Measurements from ENCODE around the gene WDPCP. TPM values are rescaled to one million over a fixed set of nuclear protein-coding genes. Genes with fewer than 3 reads are reported as not detected.
"Not testable (repeated sequence)": the region's sequence is repeated elsewhere in the genome, so short reads cannot be mapped to it uniquely, and the experiment has no call there.

WDPCP gene
- total RNA-seq, 3 donors from 2014 or later (not counting 1 experiment from before 2014, with no cell fraction given), result 22.0 to 23.7 (median 22.9) TPM

GRCh38 chr2:63081404-63081803, 506.9 kb downstream of the WDPCP start:
- 74% methylated on average over 3 of the region's 4 CpGs for WGBS (ENCODE audit: insufficient coverage)

GRCh38 chr2:63078852-63079606, 509.2 kb downstream of the WDPCP start:
- Mint-ChIP-seq H3K9me3 (no peaks in the 10 kb centered on the region), H3K27me3 (ENCODE audit: low read depth in 2 of 2) (peaks cover 3 to 28% of the 10 kb centered on the region in 2 donors), H3K36me3 (no peaks in the 10 kb centered on the region), H3K4me3 (no peak overlapping the region), H3K27ac (no peak overlapping the region), H3K4me1 (no peaks in the 10 kb centered on the region)
- no peak for ATAC-seq
- Histone ChIP-seq H3K27ac (ENCODE audit: low read length) (no peak overlapping the region), H3K4me1 (ENCODE audit: control insufficient read depth, insufficient read depth, low read length) (no peaks in the 10 kb centered on the region), H3K36me3 (ENCODE audit: control insufficient read depth, insufficient read depth, low read length) (no peaks in the 10 kb centered on the region), H3K4me3 (ENCODE audit: low read length) (no peak overlapping the region), H3K27me3 (ENCODE audit: control insufficient read depth, insufficient read depth, low read length) (peaks cover 2% of the 10 kb centered on the region), H3K9me3 (ENCODE audit: control insufficient read depth, insufficient read depth, low read length) (no peaks in the 10 kb centered on the region)
- intact Hi-C loops (cut with micrococcal nuclease), result no loop called here
- TF ChIP-seq CTCF (IDR thresholded peaks at IDR 0.05), result no peak
- DNase-seq, result no peak
- WGBS (ENCODE audit: insufficient coverage), result 82% methylated on average over 2 of the region's 4 CpGs

More at GRCh38 chr2:63081404-63081803, 506.9 kb downstream of the WDPCP start:
- DNase-seq (no peak), ATAC-seq (no peak)
- Mint-ChIP-seq H3K4me3 (no peak overlapping the region), H3K9me3 (no peaks in the 10 kb centered on the region), H3K27ac (no peak overlapping the region), H3K4me1 (no peaks in the 10 kb centered on the region), H3K27me3 (ENCODE audit: low read depth in 2 of 2) (peaks cover 11 to 36% of the 10 kb centered on the region in 2 donors), H3K36me3 (no peaks in the 10 kb centered on the region)
- Histone ChIP-seq H3K4me1 (ENCODE audit: control insufficient read depth, insufficient read depth, low read length) (no peaks in the 10 kb centered on the region), H3K36me3 (ENCODE audit: control insufficient read depth, insufficient read depth, low read length) (no peaks in the 10 kb centered on the region), H3K27ac (ENCODE audit: low read length) (no peak overlapping the region), H3K4me3 (ENCODE audit: low read length) (no peak overlapping the region), H3K9me3 (ENCODE audit: control insufficient read depth, insufficient read depth, low read length) (no peaks in the 10 kb centered on the region), H3K27me3 (ENCODE audit: control insufficient read depth, insufficient read depth, low read length) (peaks cover 2% of the 10 kb centered on the region)
- intact Hi-C loops (cut with micrococcal nuclease), result no loop called here
- no peak for TF ChIP-seq CTCF (IDR thresholded peaks at IDR 0.05)

DNA sequence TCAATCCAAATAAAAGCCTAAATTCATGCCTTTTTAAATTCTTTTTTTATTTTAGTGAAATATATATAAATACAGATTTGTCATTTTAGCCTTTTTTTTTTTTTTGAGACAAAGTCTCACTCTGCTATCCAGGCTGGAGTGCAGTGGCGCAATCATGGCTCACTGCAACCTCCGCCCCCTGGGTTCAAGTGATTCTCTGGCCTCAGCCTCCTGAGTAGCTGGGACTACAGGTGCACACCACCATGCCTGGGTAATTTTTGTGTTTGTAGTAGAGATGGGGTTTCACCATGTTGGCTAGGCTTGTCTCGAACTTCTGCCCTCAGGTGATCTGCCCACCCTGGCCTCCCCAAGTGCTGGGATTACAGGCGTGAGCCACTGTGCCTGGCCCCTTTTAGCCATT, 513.9 kb downstream of the WDPCP start:
- H3K36me3 Mint-ChIP-seq; H3K4me1 Mint-ChIP-seq; H3K27ac ChIP-seq (ENCODE audit: low read length); H3K4me3 ChIP-seq (ENCODE audit: low read length); H3K9me3 ChIP-seq (ENCODE audit: control insufficient read depth, insufficient read depth, low read length); DNase-seq; H3K27me3 ChIP-seq (ENCODE audit: control insufficient read depth, insufficient read depth, low read length); H3K4me3 Mint-ChIP-seq; intact Hi-C loops (cut with micrococcal nuclease); H3K36me3 ChIP-seq (ENCODE audit: control insufficient read depth, insufficient read depth, low read length); H3K27ac Mint-ChIP-seq; H3K4me1 ChIP-seq (ENCODE audit: control insufficient read depth, insufficient read depth, low read length); ATAC-seq; H3K9me3 Mint-ChIP-seq: not testable (repeated sequence)
- peaks cover 3 to 28% of the 10 kb centered on the region in 2 donors for H3K27me3 Mint-ChIP-seq (ENCODE audit: low read depth in 2 of 2)
- WGBS (ENCODE audit: insufficient coverage), result 93% methylated on average over 4 of the region's 4 CpGs

- WGBS (ENCODE audit: insufficient coverage), result 100% methylated on average over 2 of the region's 3 CpGs
- no peaks in the 10 kb centered on the region for H3K27me3 ChIP-seq (ENCODE audit: control insufficient read depth, insufficient read depth, low read length)
These were observed 514.3 kb downstream of the WDPCP start for GRCh38 chr2:63073994-63074393.

More at GRCh38 chr2:63073994-63074393, 514.3 kb downstream of the WDPCP start:
- no peak for TF ChIP-seq CTCF (IDR thresholded peaks at IDR 0.05)
- Histone ChIP-seq H3K27ac (ENCODE audit: low read length) (no peak overlapping the region), H3K36me3 (ENCODE audit: control insufficient read depth, insufficient read depth, low read length) (no peaks in the 10 kb centered on the region), H3K4me3 (ENCODE audit: low read length) (no peak overlapping the region), H3K4me1 (ENCODE audit: control insufficient read depth, insufficient read depth, low read length) (no peaks in the 10 kb centered on the region), H3K9me3 (ENCODE audit: control insufficient read depth, insufficient read depth, low read length) (no peaks in the 10 kb centered on the region)
- DNase-seq (no peak), ATAC-seq (no peak)
- intact Hi-C loops (cut with micrococcal nuclease), result no loop called here
- Mint-ChIP-seq H3K4me1 (no peaks in the 10 kb centered on the region), H3K27ac (no peak overlapping the region), H3K36me3 (no peaks in the 10 kb centered on the region), H3K27me3 (ENCODE audit: low read depth in 2 of 2) (peaks cover 3 to 28% of the 10 kb centered on the region in 2 donors), H3K4me3 (no peak overlapping the region), H3K9me3 (no peaks in the 10 kb centered on the region)
